ENCODE measurements around the gene ITIH1. TPM values are rescaled to one million over a fixed set of nuclear protein-coding genes. Genes with fewer than 3 reads are reported as not detected.
A peak's percentile ranks its signal among the peaks of the same experiment; 100 is the strongest.

ITIH1 gene
- polyA plus RNA-seq, 1 donor from 2014 or later: not detected

- Mint-ChIP-seq H3K9me3 (no peaks in the 10 kb centered on the region), H3K4me3 (no peak overlapping the region), H3K36me3 (peaks cover 2% of the 10 kb centered on the region), H3K4me1 (no peaks in the 10 kb centered on the region), H3K27ac (no peak overlapping the region), H3K27me3 (no peaks in the 10 kb centered on the region)
Observed at GRCh38 chr3:52791366-52791765, 14.0 kb downstream of the ITIH1 start.

DNA sequence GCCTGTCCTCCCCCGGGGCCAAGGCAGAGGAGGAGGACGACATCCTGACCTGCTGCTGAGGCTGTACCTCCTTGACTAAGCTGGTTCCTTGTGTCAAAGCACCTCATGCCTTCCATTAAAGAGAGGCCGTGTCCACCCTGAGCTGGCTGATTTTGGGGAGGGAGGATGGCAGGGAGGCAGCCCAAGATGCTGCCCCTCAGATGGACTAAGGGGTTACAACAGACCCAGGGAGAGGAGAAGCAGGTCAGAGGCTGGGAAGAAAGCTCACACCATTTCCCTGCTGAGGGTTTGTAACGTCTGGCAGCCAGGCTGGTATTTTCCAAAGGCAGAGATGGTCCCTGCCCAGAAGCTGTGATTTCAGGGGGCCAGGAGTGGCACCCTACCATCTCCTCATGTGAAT lies 14.5 kb downstream of the ITIH1 start:
- no peaks in the 10 kb centered on the region for H3K9me3 Mint-ChIP-seq

GRCh38 chr3:52792413-52792812 lies 15.0 kb downstream of the ITIH1 start:
- H3K27me3 Mint-ChIP-seq: no peaks in the 10 kb centered on the region
- no peaks in the 10 kb centered on the region for H3K4me1 Mint-ChIP-seq
- H3K9me3 Mint-ChIP-seq: no peaks in the 10 kb centered on the region
- H3K4me3 Mint-ChIP-seq: no peak overlapping the region
- peaks cover 2% of the 10 kb centered on the region for H3K36me3 Mint-ChIP-seq
- no peak overlapping the region for H3K27ac Mint-ChIP-seq

More for the DNA sequence above, 14.5 kb downstream of the ITIH1 start:
- Mint-ChIP-seq H3K27me3 (no peaks in the 10 kb centered on the region), H3K27ac (no peak overlapping the region), H3K4me1 (no peaks in the 10 kb centered on the region), H3K4me3 (no peak overlapping the region), H3K36me3 (peaks cover 2% of the 10 kb centered on the region)

- no peaks in the 10 kb centered on the region for H3K4me1 Mint-ChIP-seq
- H3K27me3 Mint-ChIP-seq: no peaks in the 10 kb centered on the region
- H3K27ac Mint-ChIP-seq: no peak overlapping the region
- H3K9me3 Mint-ChIP-seq: no peaks in the 10 kb centered on the region
- H3K36me3 Mint-ChIP-seq: peaks cover 2% of the 10 kb centered on the region
- H3K4me3 Mint-ChIP-seq: no peak overlapping the region
Observed at GRCh38 chr3:52792961-52793695, 15.7 kb downstream of the ITIH1 start.

DNA sequence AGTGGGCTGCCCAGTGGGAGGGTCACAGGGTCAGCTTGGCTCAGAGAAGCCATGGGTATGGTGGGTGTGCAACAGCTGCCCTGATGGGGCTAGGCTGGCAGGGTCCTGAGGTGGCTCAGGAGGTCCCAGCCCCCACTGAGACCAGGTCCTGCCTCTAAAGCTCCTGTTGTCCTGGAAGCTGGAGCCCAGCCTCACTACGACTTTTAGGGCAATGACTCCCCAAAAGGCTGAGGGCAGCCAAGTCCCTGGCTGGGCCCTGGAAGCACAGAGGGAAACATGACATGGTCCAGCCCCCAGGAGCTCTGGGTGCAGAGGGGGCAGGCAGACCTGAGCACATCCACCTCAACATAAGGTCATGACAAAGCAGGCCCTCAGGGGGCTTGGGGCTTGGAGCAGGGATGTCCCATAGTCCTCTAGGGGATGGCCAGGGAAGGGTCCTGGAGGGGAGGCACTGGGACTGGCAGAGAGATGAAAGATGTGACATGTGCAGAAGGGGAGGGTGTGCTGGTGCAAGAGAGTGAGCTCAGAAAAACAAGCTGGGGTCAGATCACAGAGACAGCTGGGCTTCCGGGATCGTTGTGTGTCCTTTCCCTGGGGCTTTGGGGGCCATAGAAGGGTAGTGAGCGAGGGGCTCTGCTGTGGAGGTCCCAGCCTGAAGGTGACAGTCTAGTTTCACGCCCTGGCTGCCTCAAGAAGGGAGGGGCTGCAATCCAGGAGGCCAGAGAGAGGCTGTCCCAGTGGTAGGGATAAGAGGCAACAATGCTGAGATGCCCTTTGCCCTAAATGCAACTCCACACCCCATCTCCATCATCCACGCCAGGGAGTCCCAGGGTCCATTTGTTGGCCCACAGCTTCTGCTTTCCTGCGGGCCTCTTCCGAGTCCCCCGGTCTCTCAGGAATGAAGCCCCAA lies 16.6 kb downstream of the ITIH1 start:
- H3K9me3 Mint-ChIP-seq: no peaks in the 10 kb centered on the region
- H3K4me1 Mint-ChIP-seq: no peaks in the 10 kb centered on the region
- no peak overlapping the region for H3K27ac Mint-ChIP-seq
- peaks cover 2% of the 10 kb centered on the region for H3K36me3 Mint-ChIP-seq
- no peak overlapping the region for H3K4me3 Mint-ChIP-seq
- H3K27me3 Mint-ChIP-seq: no peaks in the 10 kb centered on the region

GRCh38 chr3:52794612-52795099 lies 17.3 kb downstream of the ITIH1 start, which contains the start of gene ITIH3:
Gene ITIH3, plus strand, starts transcription at chr3:52794796. Its CDS starts 8 bp downstream, at chr3:52794804.
- no peaks in the 10 kb centered on the region for H3K9me3 Mint-ChIP-seq
- H3K36me3 Mint-ChIP-seq: peaks cover 2% of the 10 kb centered on the region
- no peaks in the 10 kb centered on the region for H3K27me3 Mint-ChIP-seq
- no peak within 1 kb of the TSS for H3K4me3 Mint-ChIP-seq
- no peak within 1 kb of the TSS for H3K27ac Mint-ChIP-seq
- H3K4me1 Mint-ChIP-seq: no peaks in the 10 kb centered on the region

DNA sequence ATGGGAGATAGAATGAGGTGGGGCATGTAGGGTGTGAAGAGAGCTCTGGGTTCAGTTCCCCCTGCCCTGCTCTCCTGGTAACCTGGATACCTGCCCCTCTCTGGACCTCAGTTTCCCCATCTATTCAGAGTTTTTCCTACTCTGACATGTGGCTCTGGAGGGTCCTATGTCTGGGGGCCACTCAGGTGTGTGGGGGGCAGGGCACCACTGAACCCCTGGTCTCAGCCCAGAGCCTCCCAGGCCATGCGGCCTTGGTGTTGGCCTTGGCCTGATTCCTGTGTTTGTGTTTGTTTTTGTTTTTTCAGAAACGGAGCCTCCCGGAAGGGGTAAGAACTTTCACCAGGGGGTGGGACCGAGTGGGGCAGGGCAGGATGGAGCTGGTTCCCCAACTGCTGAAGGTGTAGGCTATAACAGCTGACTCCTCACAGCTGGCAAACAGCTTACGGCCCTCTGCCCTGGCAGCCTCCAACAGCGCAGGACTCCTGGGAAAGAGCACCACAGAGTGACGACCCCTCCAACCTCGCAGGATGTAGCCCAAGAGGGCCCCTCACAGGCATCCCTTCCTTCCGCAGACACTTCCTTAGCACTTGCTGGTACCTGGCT lies 18.0 kb downstream of the ITIH1 start:
- no peak overlapping the region for H3K27ac Mint-ChIP-seq
- no peak overlapping the region for H3K4me3 Mint-ChIP-seq
- H3K4me1 Mint-ChIP-seq: no peaks in the 10 kb centered on the region
- H3K36me3 Mint-ChIP-seq: no peaks in the 10 kb centered on the region
- no peaks in the 10 kb centered on the region for H3K27me3 Mint-ChIP-seq
- H3K9me3 Mint-ChIP-seq: no peaks in the 10 kb centered on the region

DNA sequence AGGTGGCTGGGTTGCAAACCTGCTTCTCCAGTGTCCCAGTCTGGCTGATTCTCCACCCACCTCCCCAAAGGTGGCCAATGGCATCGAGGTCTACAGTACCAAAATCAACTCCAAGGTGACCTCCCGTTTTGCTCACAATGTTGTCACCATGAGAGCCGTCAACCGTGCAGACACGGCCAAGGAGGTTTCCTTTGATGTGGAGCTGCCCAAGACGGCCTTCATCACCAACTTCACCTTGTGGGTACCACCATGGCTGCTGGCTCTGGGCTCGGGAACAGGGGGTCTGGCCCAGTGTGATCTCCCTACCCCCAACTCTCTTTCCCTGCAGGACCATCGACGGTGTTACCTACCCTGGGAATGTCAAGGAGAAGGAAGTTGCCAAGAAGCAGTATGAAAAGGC lies 19.0 kb downstream of the ITIH1 start:
- Mint-ChIP-seq H3K36me3 (no peaks in the 10 kb centered on the region), H3K4me3 (no peak overlapping the region), H3K27me3 (no peaks in the 10 kb centered on the region), H3K4me1 (no peaks in the 10 kb centered on the region), H3K27ac (peak overlapping the region in 1 of 3 donors; percentile 87), H3K9me3 (no peaks in the 10 kb centered on the region)

GRCh38 chr3:52798376-52798977 lies 21.1 kb downstream of the ITIH1 start:
- peaks cover 1% of the 10 kb centered on the region for H3K27me3 Mint-ChIP-seq
- no peaks in the 10 kb centered on the region for H3K36me3 Mint-ChIP-seq
- no peak overlapping the region for H3K4me3 Mint-ChIP-seq
- no peaks in the 10 kb centered on the region for H3K4me1 Mint-ChIP-seq
- H3K9me3 Mint-ChIP-seq: no peaks in the 10 kb centered on the region
- H3K27ac Mint-ChIP-seq: no peak overlapping the region

DNA sequence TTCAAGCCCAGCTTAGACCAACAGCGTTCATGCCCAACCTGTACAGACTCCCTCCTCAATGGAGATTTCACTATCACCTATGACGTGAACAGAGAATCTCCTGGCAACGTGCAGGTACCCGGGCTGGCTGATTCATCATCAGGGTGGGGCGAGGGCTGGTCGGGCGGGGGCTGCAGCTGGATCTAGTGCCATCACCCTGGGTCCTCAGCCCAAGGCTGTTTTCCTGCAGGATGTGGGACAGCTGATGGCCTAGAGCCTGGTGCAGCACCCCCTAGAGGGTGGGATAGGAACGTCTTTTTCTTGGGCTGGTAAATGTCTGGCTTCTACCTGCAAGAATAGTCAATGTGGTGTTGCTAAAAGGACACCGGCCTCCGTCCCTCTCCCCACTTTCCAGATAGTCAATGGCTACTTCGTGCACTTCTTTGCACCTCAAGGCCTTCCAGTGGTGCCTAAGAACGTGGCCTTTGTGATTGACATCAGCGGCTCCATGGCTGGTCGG lies 21.6 kb downstream of the ITIH1 start:
- H3K4me3 Mint-ChIP-seq: no peak overlapping the region
- peaks cover 1% of the 10 kb centered on the region for H3K27me3 Mint-ChIP-seq
- H3K9me3 Mint-ChIP-seq: no peaks in the 10 kb centered on the region
- no peak overlapping the region for H3K27ac Mint-ChIP-seq
- no peaks in the 10 kb centered on the region for H3K4me1 Mint-ChIP-seq
- no peaks in the 10 kb centered on the region for H3K36me3 Mint-ChIP-seq

DNA sequence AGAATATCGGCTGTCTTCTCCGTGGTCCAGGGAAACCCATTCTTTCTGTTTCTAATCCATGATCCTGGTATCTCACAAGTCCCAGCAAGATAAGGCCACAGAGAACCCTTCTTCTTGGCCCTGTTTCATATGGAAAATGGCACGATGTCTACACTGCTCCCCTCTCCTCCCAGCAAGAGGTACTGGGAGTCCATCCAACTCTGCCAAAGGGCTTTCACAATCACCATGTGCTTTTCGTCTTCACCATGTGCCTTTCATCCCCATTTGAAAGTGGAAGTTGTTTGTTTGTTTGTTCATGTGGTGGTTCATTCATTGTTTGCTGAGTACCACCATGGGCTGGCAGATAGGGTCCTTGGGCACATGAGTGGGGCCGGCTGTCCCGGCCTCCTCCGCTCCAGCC lies 22.7 kb downstream of the ITIH1 start:
- no peaks in the 10 kb centered on the region for H3K9me3 Mint-ChIP-seq
- no peak overlapping the region for H3K4me3 Mint-ChIP-seq
- H3K27me3 Mint-ChIP-seq: peaks cover 1% of the 10 kb centered on the region
- no peak overlapping the region for H3K27ac Mint-ChIP-seq
- H3K4me1 Mint-ChIP-seq: no peaks in the 10 kb centered on the region
- no peaks in the 10 kb centered on the region for H3K36me3 Mint-ChIP-seq

- no peaks in the 10 kb centered on the region for H3K9me3 Mint-ChIP-seq
- H3K4me1 Mint-ChIP-seq: no peaks in the 10 kb centered on the region
- H3K27ac Mint-ChIP-seq: no peak overlapping the region
- no peak overlapping the region for H3K4me3 Mint-ChIP-seq
- H3K27me3 Mint-ChIP-seq: peaks cover 1% of the 10 kb centered on the region
- H3K36me3 Mint-ChIP-seq: no peaks in the 10 kb centered on the region
Observed at GRCh38 chr3:52801839-52802238, 24.4 kb downstream of the ITIH1 start.

DNA sequence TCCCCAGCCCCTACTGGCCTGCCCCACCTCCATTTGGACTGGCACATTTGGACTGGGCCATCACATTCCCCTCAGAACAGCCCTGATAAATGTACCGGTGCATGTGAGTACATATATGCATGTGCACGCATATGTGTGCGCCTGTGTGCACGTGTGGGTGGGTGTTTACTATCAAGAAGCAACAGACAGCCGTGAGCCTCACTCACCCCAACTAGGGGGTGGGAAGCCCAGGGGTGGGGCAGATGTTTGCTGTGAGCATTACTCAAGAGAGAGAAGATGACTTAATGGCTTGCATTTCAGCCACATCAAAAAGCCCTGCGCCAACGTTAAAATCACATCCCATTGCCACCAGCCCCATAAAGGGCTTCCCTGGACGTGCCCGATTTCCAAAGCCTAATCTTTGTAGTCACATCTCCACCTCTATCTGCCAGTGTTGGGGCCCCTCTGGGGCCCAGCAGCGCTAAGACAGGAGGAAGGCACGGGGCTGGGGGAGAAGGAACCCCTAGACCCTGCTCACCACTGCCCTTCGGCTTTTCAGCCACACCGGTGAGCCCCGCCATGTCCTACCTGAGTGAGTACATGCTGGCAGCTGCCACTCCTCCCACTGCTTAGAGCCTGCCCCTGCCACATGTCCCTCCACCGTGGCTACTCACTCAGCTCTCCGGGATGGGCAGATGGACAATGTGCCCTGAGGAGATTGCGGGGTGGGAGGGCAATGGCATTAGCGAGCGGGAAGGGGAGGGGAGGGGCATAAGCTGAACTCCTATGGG lies 28.1 kb downstream of the ITIH1 start:
- Mint-ChIP-seq H3K27me3 (peaks cover 2% of the 10 kb centered on the region), H3K27ac (no peak overlapping the region), H3K9me3 (no peaks in the 10 kb centered on the region), H3K36me3 (no peaks in the 10 kb centered on the region), H3K4me1 (peaks cover 0 to 3% (median 0%) of the 10 kb centered on the region in 3 donors), H3K4me3 (no peak overlapping the region)

- peaks cover 1% of the 10 kb centered on the region for H3K27me3 Mint-ChIP-seq
- H3K27ac Mint-ChIP-seq: no peak overlapping the region
Observed at GRCh38 chr3:52809149-52809548, 31.8 kb downstream of the ITIH1 start.

More at GRCh38 chr3:52809149-52809548, 31.8 kb downstream of the ITIH1 start:
- no peaks in the 10 kb centered on the region for H3K9me3 Mint-ChIP-seq
- no peak overlapping the region for H3K4me3 Mint-ChIP-seq
- peaks cover 0 to 3% (median 0%) of the 10 kb centered on the region in 3 donors for H3K4me1 Mint-ChIP-seq
- H3K36me3 Mint-ChIP-seq: no peaks in the 10 kb centered on the region
